DOHH2 (cell line): ENCODE data around the gene C1QTNF1.

Experiments
- H3F3A ChIP-seq: fragments of 200-600 bp; sonication (generic), shearing (Covaris generic); 2 replicates; pipeline ENCODE4 v1.6.0; 2016; ENCODE audit warnings: antibody characterized with exemption, mild to moderate bottlenecking; ENCODE audit not compliant: control insufficient read depth, insufficient read depth
- H3K27ac ChIP-seq: fragments of 200-600 bp; sonication (generic); 2 replicates; pipeline ENCODE4 v1.5.1; 2014; ENCODE audit warnings: low read depth, mild to moderate bottlenecking, low read length, moderate library complexity
- H3K27me3 ChIP-seq: fragments of 200-600 bp; sonication (generic); 2 replicates; pipeline ENCODE4 v1.6.1; 2014; ENCODE audit warnings: mild to moderate bottlenecking, low read length, mixed read lengths; ENCODE audit not compliant: control insufficient read depth
- H3K36me3 ChIP-seq: fragments of 200-600 bp; sonication (generic); 2 replicates; pipeline ENCODE4 v1.6.1; 2014; ENCODE audit warnings: mild to moderate bottlenecking, low read length, moderate library complexity, mixed read lengths; ENCODE audit not compliant: control insufficient read depth
- H3K4me1 ChIP-seq: fragments of 200-600 bp; sonication (generic); 2 replicates; pipeline ENCODE4 v1.6.1; 2014; ENCODE audit warnings: mild to moderate bottlenecking, low read length, mixed read lengths; ENCODE audit not compliant: control insufficient read depth
- H3K4me2 ChIP-seq: fragments of 200-600 bp; sonication (generic); 2 replicates; pipeline ENCODE4 v1.6.0; 2014; ENCODE audit warnings: mild to moderate bottlenecking, low read length, moderate library complexity
- H3K4me3 ChIP-seq: fragments of 200-600 bp; sonication (generic); 2 replicates; pipeline ENCODE4 v1.5.1; 2014; ENCODE audit warnings: mild to moderate bottlenecking, low read length, mixed read lengths
- H3K79me2 ChIP-seq: fragments of 200-600 bp; sonication (generic); 2 replicates; pipeline ENCODE4 v1.6.1; 2014; ENCODE audit warnings: mild to moderate bottlenecking, low read length, mixed read lengths; ENCODE audit not compliant: control insufficient read depth
- H3K9me2 ChIP-seq: fragments of 200-600 bp; sonication (generic); replicated peaks from 2 replicates; pipeline ENCODE4 v1.6.1; 2014; ENCODE audit warnings: mild to moderate bottlenecking, low read length, mixed read lengths; ENCODE audit not compliant: control insufficient read depth
- H3K9me3 ChIP-seq: fragments of 200-600 bp; sonication (generic); 2 replicates; pipeline ENCODE4 v1.6.1; 2014; ENCODE audit warnings: antibody characterized with exemption, low read length, mixed read lengths; ENCODE audit not compliant: control insufficient read depth, insufficient read depth
- H4K20me1 ChIP-seq: fragments of 200-600 bp; sonication (generic); 2 replicates; pipeline ENCODE4 v1.6.0; 2014; ENCODE audit warnings: low read depth, mild to moderate bottlenecking, antibody characterized with exemption, low read length, moderate library complexity; ENCODE audit not compliant: control insufficient read depth, insufficient read depth
- EZH2phosphoT487 ChIP-seq: fragments of 200-600 bp; sonication (generic); IDR thresholded peaks from 2 replicates; pipeline ENCODE4 v1.6.1; 2017; ENCODE audit warnings: borderline replicate concordance, mild to moderate bottlenecking, antibody characterized with exemption, low read length, moderate library complexity, mixed read lengths
- TF ChIP-seq, protein P1 (sequence below): fragments of 200-600 bp; sonication (generic); IDR thresholded peaks from one replicate; pipeline ENCODE4 v1.5.1; 2014; ENCODE audit warnings: antibody characterized with exemption, mild to moderate bottlenecking, low read depth, low read length; ENCODE audit not compliant: poor library complexity, severe bottlenecking

The C1QTNF1 gene

DNA sequence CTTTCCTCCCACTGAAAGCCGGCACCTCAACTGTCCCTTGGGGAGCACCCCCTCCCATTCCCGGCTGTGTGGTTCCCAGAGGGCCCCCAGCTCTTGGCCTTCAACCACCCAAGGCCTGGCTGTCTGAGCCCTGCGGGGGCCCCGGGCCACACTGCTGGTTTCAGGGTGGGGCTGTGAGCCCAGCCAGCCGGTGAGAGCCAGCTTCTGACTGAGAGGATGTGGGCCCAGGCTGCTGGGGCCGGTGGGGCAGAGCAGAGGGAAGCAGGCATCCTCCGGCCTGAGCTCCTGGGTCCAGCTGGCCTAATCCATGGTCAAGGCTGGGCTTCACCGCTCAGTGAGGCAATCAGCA lies 43.4 kb upstream of the C1QTNF1 start:
- H3K27ac ChIP-seq = no peak overlapping the region
- H3K36me3 ChIP-seq = no peaks in the 10 kb centered on the region
- no peaks in the 10 kb centered on the region for H3F3A ChIP-seq
- H3K4me2 ChIP-seq = no peak overlapping the region
- H3K4me3 ChIP-seq = no peak overlapping the region
- H3K27me3 ChIP-seq = no peaks in the 10 kb centered on the region
- H3K9me2 ChIP-seq = no peaks in the 10 kb centered on the region
- H3K4me1 ChIP-seq = peaks cover 10% of the 10 kb centered on the region
- no peaks in the 10 kb centered on the region for H3K9me3 ChIP-seq
- H4K20me1 ChIP-seq = no peaks in the 10 kb centered on the region
- no peaks in the 10 kb centered on the region for H3K79me2 ChIP-seq
- TF ChIP-seq, protein P1, sequence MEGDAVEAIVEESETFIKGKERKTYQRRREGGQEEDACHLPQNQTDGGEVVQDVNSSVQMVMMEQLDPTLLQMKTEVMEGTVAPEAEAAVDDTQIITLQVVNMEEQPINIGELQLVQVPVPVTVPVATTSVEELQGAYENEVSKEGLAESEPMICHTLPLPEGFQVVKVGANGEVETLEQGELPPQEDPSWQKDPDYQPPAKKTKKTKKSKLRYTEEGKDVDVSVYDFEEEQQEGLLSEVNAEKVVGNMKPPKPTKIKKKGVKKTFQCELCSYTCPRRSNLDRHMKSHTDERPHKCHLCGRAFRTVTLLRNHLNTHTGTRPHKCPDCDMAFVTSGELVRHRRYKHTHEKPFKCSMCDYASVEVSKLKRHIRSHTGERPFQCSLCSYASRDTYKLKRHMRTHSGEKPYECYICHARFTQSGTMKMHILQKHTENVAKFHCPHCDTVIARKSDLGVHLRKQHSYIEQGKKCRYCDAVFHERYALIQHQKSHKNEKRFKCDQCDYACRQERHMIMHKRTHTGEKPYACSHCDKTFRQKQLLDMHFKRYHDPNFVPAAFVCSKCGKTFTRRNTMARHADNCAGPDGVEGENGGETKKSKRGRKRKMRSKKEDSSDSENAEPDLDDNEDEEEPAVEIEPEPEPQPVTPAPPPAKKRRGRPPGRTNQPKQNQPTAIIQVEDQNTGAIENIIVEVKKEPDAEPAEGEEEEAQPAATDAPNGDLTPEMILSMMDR = no peak
- no peak for TF ChIP-seq EZH2phosphoT487

DNA sequence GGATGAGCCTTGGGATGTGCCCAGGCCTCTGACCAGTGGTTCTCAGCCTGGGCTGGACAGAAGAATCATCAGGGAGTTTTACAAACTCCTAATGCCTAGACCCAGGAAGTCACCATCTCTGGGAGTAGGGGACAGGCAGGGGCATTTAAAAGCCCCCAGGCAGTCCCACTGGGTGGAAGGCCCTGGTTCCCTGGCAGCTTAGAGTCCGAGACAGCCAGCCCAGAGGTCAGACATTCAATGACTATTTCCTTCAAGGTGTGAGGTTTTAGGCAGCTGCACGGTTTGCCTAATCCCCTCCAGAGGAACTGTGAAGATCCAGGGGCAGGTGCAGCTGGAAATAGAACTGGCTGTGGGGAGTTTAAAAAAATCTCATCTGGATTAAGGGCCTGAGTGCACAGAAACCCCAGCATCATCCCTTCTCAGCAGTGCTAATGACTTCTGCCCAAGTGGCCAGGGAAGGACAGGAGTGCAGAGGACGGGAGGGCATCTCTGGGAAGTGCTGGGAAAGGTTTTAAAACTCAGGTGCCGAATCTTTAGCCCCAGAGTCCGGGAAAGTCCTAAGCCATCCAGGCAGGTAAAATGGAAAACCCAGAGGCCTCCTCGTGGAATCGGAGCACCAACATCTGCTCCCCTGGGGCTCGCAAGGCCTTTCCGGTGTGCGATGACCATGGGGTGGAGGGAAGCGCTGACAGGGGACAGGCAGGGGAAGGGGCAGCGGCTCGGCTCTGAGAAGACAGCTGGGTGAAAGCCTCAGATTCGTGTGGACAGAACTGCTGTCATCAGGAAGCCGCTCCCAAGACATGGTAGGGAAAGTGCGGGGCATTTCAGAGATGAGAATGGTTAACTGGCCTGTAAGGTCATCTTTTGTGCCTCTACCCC lies 42.7 kb upstream of the C1QTNF1 start:
- TF ChIP-seq, protein P1 = no peak
- no peak for TF ChIP-seq EZH2phosphoT487
- Histone ChIP-seq H3K9me2 (no peaks in the 10 kb centered on the region), H3K4me1 (peaks cover 10% of the 10 kb centered on the region), H3K79me2 (no peaks in the 10 kb centered on the region), H3K27me3 (no peaks in the 10 kb centered on the region), H3F3A (no peaks in the 10 kb centered on the region), H4K20me1 (no peaks in the 10 kb centered on the region), H3K36me3 (no peaks in the 10 kb centered on the region), H3K27ac (no peak overlapping the region), H3K4me3 (no peak overlapping the region), H3K9me3 (no peaks in the 10 kb centered on the region), H3K4me2 (no peak overlapping the region)

DNA sequence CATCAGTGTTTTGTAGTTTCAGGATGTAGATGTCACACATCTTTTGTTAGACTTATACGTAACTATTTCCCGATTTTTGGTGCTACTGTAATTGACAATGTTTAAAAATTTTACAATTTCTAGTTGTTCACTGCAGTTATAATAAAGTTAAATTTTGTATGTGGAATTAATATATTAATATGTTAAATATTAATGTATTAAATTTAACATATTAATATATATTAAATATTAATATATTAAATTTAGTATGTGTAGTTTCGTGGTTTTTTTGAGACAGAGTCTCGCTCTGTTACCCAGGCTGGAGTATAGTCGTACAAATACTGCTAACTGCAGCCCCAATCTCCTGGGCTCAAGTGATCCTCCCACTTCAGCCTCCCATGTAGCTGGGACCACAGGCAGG lies 38.6 kb upstream of the C1QTNF1 start:
- no peak overlapping the region for H3K4me3 ChIP-seq
- H3K4me1 ChIP-seq = peaks cover 22% of the 10 kb centered on the region
- TF ChIP-seq, protein P1 = no peak
- TF ChIP-seq EZH2phosphoT487 = no peak
- no peaks in the 10 kb centered on the region for H3K9me3 ChIP-seq
- no peaks in the 10 kb centered on the region for H3K9me2 ChIP-seq
- H3K79me2 ChIP-seq = no peaks in the 10 kb centered on the region
- H3F3A ChIP-seq = no peaks in the 10 kb centered on the region
- no peaks in the 10 kb centered on the region for H4K20me1 ChIP-seq
- peaks cover 3% of the 10 kb centered on the region for H3K36me3 ChIP-seq
- H3K4me2 ChIP-seq = no peak overlapping the region
- H3K27ac ChIP-seq = no peak overlapping the region
- no peaks in the 10 kb centered on the region for H3K27me3 ChIP-seq
